Stimulated activated CD8-positive, alpha-beta memory T cell treated with anti-CD3 and anti-CD28 coated beads, Interleukin-2, amount 100 ng/mL, for 48 hours (primary cell): ENCODE data around the gene C15orf62.

ENCODE experiments used
- DNase-seq, 2 donors: peaks; one replicate each; pipeline ENCODE4 v3.0.0-alpha.2; 2020; ENCODE audit warnings: low read depth in 2 of 2

The C15orf62 gene

GRCh38 chr15:40782609-40783227 is 12.9 kb downstream of the C15orf62 start:
- peak; percentile 60 to 71 for DNase-seq

DNA sequence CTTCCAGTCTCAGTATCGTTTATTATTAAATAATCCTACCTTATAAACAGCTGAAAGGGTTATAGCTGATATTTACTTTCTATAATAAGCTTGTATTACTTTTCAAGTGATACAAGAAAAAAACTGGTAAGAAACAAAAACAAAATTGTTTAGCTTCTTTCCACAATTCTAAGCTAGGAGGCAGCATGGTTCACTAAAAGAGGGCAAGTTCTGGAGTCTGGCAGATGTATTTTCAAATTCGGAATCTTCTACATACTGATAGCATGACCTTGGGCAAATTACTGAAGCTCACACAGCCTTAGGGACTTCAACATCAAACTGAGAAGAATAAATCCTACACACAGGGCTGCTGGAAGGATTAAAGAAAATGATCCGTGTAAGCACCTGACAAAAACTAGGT is 15.4 kb downstream of the C15orf62 start:
- no peak for DNase-seq

- DNase-seq: no peak
Measured at GRCh38 chr15:40785814-40786213, 16.0 kb downstream of the C15orf62 start.

GRCh38 chr15:40787344-40787841 is 17.6 kb downstream of the C15orf62 start:
- DNase-seq: peak; percentile 36 to 45

GRCh38 chr15:40787991-40788390 is 18.2 kb downstream of the C15orf62 start:
- no peak for DNase-seq

DNA sequence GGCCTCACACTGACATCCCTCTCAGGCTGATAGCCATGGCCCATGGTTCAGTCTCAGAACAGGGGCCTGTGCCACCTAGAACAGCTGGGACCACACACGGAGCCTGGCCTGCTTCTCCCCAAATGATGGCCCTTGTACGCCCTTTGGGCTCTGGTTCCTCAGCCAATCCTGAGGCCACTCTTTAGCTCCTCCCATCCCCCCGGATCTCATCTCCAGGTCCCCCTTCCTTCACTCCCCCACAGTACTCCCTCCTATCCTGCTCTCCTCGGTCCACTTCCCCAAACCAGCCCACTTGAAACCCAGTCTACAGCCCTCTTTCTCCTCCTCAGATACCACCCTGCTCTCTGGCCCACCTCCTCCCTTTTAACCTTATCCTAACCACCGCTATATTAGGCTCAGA is 19.3 kb downstream of the C15orf62 start:
- DNase-seq: no peak

DNA sequence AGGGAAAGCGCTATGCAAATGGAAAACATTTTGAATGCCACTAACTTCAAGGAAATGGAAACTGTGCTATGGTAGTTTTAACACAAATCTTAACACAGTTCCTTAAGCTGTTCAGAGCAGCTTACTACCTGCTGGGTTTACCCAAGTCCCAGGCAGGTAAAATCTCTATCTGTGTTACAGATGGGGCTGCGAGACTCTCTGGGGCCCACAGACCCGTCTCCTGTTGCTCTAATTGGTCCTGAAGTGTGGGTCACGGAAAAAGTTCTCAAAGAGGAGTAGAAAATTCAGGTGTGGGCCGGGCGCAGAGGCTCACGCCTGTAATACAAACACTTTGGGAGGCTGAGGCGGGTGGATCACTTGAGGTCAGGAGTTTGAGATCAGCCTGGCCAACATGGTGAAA is 20.2 kb downstream of the C15orf62 start:
- no peak for DNase-seq

DNA sequence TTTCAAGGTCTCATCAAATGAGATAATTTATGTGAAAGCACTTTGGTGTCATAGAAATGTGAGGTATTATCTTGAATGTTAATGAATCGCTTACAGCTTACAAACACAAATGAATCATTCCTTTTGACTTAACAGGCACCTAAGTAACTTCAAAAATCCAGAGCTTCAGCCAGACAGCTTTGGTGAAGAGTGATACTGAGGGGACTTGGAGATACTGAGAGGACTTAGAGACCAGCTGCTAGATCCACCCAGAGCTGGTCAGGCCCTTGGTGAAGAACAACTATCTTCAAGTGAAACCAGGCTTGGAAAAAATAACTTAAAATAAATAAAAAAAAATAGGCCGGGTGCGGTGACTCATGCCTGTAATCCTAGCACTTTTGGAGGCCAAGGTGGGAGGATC is 20.9 kb downstream of the C15orf62 start:
- DNase-seq: no peak

GRCh38 chr15:40792394-40792793 is 22.6 kb downstream of the C15orf62 start:
- no peak for DNase-seq

GRCh38 chr15:40793216-40793989 is 23.6 kb downstream of the C15orf62 start:
- DNase-seq: no peak

DNA sequence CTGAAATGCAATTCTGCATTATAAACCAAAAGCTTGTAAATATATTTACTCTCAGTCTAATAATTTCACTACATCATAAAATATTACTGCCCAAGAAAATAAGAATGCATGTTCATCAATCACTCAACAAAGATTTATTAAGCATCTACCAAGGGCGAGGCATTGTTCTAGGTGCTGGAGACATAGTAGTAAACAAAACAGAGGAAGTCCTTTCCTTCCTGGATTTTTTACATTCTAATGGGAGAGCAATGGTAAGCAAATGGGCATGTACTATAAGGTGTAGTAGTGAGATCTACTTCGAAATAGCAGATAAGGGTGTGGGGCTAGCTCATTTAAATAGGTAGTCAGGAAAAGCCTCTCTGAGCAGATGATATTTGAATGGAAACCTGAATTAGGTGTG is 26.3 kb downstream of the C15orf62 start:
- DNase-seq: no peak

DNA sequence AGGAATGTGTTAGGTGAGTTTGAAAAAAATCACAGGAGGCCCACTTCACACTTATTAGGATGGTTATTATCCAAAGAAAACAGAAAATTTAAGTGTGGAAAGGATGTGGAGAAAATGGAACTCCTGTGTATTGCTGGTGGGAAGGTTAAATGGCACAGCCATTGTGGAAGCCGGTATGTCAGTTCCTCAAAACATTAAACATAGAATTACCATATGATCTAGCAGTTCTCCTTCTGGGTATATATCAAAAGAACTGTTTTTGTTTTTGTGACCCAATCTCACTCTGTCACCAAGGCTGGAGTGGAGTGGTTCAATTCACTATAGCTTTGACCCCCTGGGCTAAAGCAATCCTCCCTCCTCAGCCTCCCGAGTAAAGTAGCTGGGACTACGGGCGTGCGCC is 26.7 kb downstream of the C15orf62 start:
- no peak for DNase-seq

DNA sequence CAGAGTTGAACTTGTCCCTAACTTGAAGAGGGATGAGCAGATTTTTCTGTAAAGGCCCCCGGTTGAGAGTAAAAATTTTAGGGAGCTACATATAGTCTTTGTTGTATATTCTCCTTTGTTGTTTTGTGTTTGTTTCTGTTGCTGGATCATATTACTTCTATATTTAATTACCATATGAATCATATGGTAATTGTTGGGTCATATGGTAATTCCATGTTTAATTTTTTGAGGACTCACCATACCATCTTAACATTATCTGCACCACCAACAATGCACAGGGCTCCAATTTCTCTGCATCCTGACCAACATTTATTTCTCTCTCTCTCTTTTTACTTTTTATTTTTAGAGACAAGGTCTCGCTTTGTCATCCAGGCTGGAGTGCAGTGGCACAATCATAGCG is 29.7 kb downstream of the C15orf62 start:
- DNase-seq: no peak

DNA sequence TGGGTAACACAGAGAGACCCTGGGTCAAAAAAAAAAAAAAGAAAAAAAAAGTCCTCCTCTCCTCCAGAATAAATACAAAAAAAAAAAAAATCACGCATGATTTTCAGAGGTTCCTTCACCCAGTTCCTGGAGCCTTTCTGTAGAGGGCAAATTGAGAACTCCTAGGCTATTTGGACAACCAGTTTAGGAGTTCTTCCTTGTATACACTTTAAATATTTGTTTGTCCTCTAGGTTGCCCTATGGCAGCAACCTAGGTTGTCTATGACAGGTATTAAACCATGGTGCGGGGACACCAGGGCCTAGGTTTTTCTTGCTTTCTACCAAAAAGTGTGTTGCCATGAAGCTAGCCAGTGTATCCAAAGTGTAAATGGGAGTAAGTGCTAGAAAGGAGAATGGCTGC is 33.3 kb downstream of the C15orf62 start:
- DNase-seq: no peak

DNA sequence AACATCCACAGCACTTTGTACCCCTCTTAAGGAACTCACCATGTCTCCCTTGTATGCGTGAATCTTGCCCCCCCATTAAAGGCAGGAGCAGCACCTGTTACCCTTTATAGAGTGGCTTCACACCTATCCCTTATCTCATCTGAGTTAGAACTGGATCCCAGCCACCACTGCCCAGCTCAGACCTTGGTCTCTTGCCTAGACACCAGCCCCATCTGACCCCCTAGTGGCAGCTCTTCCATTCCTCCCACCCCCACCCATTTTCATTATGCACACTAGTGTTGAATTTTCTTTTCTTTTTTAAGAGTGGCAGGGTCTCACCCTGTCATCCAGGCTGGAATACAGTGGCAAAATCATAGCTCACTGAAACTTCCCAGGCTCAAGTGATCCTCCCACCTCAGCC is 33.9 kb downstream of the C15orf62 start:
- DNase-seq: no peak

DNA sequence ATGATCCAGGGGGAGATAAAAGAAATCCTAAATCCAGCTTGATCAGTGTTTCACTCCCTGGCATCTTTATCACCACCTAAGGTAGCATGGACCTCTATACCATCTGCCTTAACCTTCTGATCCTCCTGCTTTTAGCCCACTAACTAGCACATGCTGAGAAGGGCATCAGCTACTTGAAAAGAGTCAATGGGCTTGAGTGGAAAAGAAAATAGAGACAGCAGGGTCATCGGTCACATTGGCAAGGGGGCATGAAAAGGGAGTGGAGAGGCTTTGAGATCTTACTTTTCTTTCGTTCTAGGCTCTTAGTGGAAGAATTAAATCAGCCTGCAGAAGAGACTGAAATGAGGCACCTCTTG is 36.9 kb downstream of the C15orf62 start:
- DNase-seq: no peak

DNA sequence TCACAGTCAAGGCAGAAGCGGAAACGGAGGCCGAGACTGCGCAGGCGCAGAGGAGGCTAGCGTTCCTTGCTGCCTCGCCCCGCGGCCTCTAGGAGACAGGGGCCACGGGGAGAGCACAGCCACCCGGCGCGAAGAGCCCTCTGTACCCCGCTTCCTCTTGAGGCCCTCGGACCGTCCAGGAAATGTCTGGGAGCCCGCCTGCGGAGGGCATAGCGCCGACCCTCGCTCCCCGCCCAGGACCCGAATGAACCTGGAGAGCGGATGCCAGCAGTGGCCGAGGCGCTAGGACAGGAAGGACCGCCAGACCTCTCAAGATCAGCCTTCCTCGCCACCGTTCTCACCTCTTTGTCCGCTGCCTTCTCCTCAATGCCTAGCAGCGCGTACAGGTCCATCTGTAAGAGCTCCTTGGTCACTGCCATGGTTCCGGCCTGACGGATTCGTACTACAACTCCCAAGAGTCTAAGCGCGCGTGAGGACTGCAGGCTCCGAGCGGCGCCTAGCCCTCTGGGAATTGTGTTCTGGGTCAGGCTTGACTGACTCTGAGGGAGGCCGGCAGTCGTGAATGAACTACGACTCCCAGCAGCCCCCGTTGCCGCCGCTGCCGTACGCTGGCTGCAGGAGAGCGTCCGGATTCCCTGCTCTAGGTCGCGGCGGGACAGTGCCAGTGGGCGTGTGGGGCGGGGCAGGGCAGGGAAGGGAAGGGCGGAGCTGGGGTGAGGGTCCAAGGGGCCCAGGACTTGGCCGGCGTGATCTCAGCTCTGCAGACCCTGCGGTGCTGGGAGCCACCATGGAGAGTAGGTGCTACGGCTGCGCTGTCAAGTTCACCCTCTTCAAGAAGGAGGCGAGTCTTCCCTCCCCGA is 37.5 kb downstream of the C15orf62 start, which contains the start of the genes DNAJC17 and ZFYVE19:
Gene DNAJC17 (minus strand): TSS at position 446 of the 860 bp plus-strand sequence. CDS start 27 bp downstream, at position 419.
Gene ZFYVE19 (plus strand): TSS at position 62 of the 860 bp plus-strand sequence. CDS start 501 bp downstream, at position 563.
- peak; percentile 89 to 92 for DNase-seq

GRCh38 chr15:40807888-40808461 is 38.2 kb downstream of the C15orf62 start:
- no peak for DNase-seq

DNA sequence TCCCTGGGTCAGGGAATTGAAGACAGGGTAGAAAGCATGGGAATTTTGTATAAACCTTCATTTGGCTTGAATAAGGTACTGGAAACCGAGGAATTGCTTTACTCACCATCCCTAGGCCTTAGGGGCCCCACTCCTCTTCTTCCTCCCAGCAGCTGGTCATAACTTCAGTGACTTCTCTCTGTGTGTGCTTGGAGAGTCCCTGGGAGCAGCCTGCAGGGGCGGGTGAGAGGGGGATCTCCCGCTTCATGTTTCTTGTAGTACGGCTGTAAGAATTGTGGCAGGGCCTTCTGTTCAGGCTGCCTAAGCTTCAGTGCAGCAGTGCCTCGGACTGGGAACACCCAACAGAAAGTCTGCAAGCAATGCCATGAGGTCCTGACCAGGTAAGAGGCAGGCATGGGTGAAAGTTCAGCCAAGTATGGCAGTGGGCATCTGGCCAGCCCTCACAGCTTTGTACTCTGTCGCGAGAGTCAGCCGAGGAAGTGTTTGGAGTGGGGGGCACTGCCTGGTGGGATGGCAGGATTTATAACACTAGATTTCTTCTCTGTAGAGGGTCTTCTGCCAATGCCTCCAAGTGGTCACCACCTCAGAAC is 39.2 kb downstream of the C15orf62 start:
- DNase-seq: no peak

- no peak for DNase-seq
Measured at GRCh38 chr15:40812721-40813425, 43.1 kb downstream of the C15orf62 start.
